Muscle of leg (tissue), 11 donors: ENCODE measurements around the gene SAPCD2. TPM values are rescaled to one million over a fixed set of nuclear protein-coding genes. Genes with fewer than 3 reads are reported as not detected.

Experiments
- DNase-seq: peaks from one replicate; pipeline ENCODE4 v3.0.0; 2013
- H3K27ac ChIP-seq: one replicate; pipeline ENCODE4 v1.5.1; 2013; ENCODE audit warnings: mild to moderate bottlenecking, low read length, control low read depth
- H3K27me3 ChIP-seq: one replicate; pipeline ENCODE4 v1.6.1; 2013; ENCODE audit warnings: low read length; ENCODE audit not compliant: control insufficient read depth, insufficient read depth
- H3K36me3 ChIP-seq: one replicate; pipeline ENCODE4 v1.6.1; 2013; ENCODE audit warnings: low read length; ENCODE audit not compliant: control insufficient read depth, insufficient read depth
- H3K4me1 ChIP-seq: one replicate; pipeline ENCODE4 v1.6.1; 2013; ENCODE audit warnings: low read length; ENCODE audit not compliant: control insufficient read depth, insufficient read depth
- H3K4me3 ChIP-seq: one replicate; pipeline ENCODE4 v1.5.1; 2013; ENCODE audit warnings: low read length, control low read depth
- H3K9me3 ChIP-seq: replicated peaks from 2 replicates; pipeline ENCODE4 v1.6.1; 2013; ENCODE audit warnings: low read depth, low read length; ENCODE audit not compliant: control insufficient read depth
- WGBS: methylation state at CpG from one replicate; pipeline ENCODE4 v1.1.5; 2013; ENCODE audit warnings: missing lambda C conversion rate; ENCODE audit not compliant: insufficient coverage; 5-methylcytosine and 5-hydroxymethylcytosine counted together
- polyA plus RNA-seq, 8 donors: library from polyadenylated mRNA; unstranded; fragments of 120-200 nt; gene quantifications; one replicate each; pipeline versions ENCODE4 v1.2.1 to v1.2.3, GENCODE V29; 2013; ENCODE audit warnings: inconsistent platforms in 1 of 8, low replicate concordance in 1 of 8; ENCODE audit not compliant: insufficient read length in 8 of 8, insufficient read depth in 1 of 8
- total RNA-seq: library from RNA; stranded (reverse); fragments of 120-200 nt; gene quantifications from one replicate; pipeline ENCODE4 v1.2.4, GENCODE V29; 2013

SAPCD2 gene
- total and polyA plus RNA-seq, 9 donors, result 3.4 to 7.2 (median 5.3) TPM

- Histone ChIP-seq H3K4me3 (no peak overlapping the region), H3K27me3 (no peaks in the 10 kb centered on the region), H3K9me3 (no peaks in the 10 kb centered on the region), H3K4me1 (no peaks in the 10 kb centered on the region), H3K27ac (no peak overlapping the region), H3K36me3 (peaks cover 47% of the 10 kb centered on the region)
- DNase-seq, result no peak
- 95% methylated on average over 20 of the region's 21 CpGs for WGBS
These were observed 54.4 kb downstream of the SAPCD2 start for GRCh38 chr9:137015976-137016375.

- Histone ChIP-seq H3K4me1 (no peaks in the 10 kb centered on the region), H3K27ac (no peak overlapping the region), H3K27me3 (no peaks in the 10 kb centered on the region), H3K9me3 (no peaks in the 10 kb centered on the region), H3K36me3 (peaks cover 49% of the 10 kb centered on the region), H3K4me3 (no peak overlapping the region)
- no peak for DNase-seq
- 98% methylated on average over 22 of the region's 25 CpGs for WGBS
These were observed 54.8 kb downstream of the SAPCD2 start for GRCh38 chr9:137015540-137015930.

GRCh38 chr9:137014776-137015539 lies 55.4 kb downstream of the SAPCD2 start:
- Histone ChIP-seq H3K4me1 (no peaks in the 10 kb centered on the region), H3K9me3 (no peaks in the 10 kb centered on the region), H3K27ac (no peak overlapping the region), H3K36me3 (peaks cover 46% of the 10 kb centered on the region), H3K27me3 (no peaks in the 10 kb centered on the region), H3K4me3 (no peak overlapping the region)
- DNase-seq, result no peak
- WGBS, result 88% methylated on average over 31 of the region's 36 CpGs

- no peak for DNase-seq
- Histone ChIP-seq H3K36me3 (peaks cover 50% of the 10 kb centered on the region), H3K27me3 (no peaks in the 10 kb centered on the region), H3K27ac (no peak overlapping the region), H3K4me1 (no peaks in the 10 kb centered on the region), H3K9me3 (no peaks in the 10 kb centered on the region), H3K4me3 (no peak overlapping the region)
- 86% methylated on average over 20 of the region's 23 CpGs for WGBS
These were observed 56.2 kb downstream of the SAPCD2 start for GRCh38 chr9:137014166-137014565.

- WGBS, result 95% methylated on average over 15 of the region's 20 CpGs
These were observed 56.8 kb downstream of the SAPCD2 start for GRCh38 chr9:137013571-137013940.

GRCh38 chr9:137012694-137013570 lies 57.4 kb downstream of the SAPCD2 start:
- no peak overlapping the region for H3K27ac ChIP-seq
- WGBS, result 81% methylated on average over 52 of the region's 67 CpGs
- H3K36me3 ChIP-seq, result peaks cover 50% of the 10 kb centered on the region
- no peak overlapping the region for H3K4me3 ChIP-seq
- no peak for DNase-seq
- no peaks in the 10 kb centered on the region for H3K27me3 ChIP-seq
- no peaks in the 10 kb centered on the region for H3K9me3 ChIP-seq
- H3K4me1 ChIP-seq, result peaks cover 5% of the 10 kb centered on the region

More at GRCh38 chr9:137013571-137013940, 56.8 kb downstream of the SAPCD2 start:
- H3K4me1 ChIP-seq, result no peaks in the 10 kb centered on the region
- no peak for DNase-seq
- H3K9me3 ChIP-seq, result no peaks in the 10 kb centered on the region
- H3K27me3 ChIP-seq, result no peaks in the 10 kb centered on the region
- no peak overlapping the region for H3K27ac ChIP-seq
- H3K36me3 ChIP-seq, result peaks cover 50% of the 10 kb centered on the region
- no peak overlapping the region for H3K4me3 ChIP-seq

Other genes with a start within 250 kb of the SAPCD2 start
Only the 30 nearest of the 36 such genes appear.
- gene TRAF2, start 184.0 kb downstream of the SAPCD2 start, total RNA-seq, result 5.4 TPM
- gene TRAF2, start 184.0 kb downstream of the SAPCD2 start, polyA plus RNA-seq, result 10 to 100 TPM in 5 of 8 donors, 1 to 10 TPM in 3; 9.1 to 11.9 (median 10.3) TPM
- 49.7 TPM for gene FBXW5, start 125.8 kb downstream of the SAPCD2 start, total RNA-seq
- 10 to 100 TPM; 39.9 to 54.8 (median 45.1) TPM for gene FBXW5, start 125.8 kb downstream of the SAPCD2 start, polyA plus RNA-seq
- gene C8G, start 125.3 kb downstream of the SAPCD2 start, total RNA-seq, result 0.58 TPM
- gene C8G, start 125.3 kb downstream of the SAPCD2 start, polyA plus RNA-seq, result 1 to 10 TPM in 1 of 8 donors, under 1 TPM in 6, not detected in 1; 0.17 to 2.3 (median 0.86) TPM
- 0.44 TPM for gene LCN12, start 118.3 kb downstream of the SAPCD2 start, total RNA-seq
- gene LCN12, start 118.3 kb downstream of the SAPCD2 start, polyA plus RNA-seq, result 1 to 10 TPM in 3 of 8 donors, under 1 TPM in 4, not detected in 1; 0.10 to 5.3 (median 0.75) TPM
- 8.4 TPM for gene PTGDS, start 93.1 kb downstream of the SAPCD2 start, total RNA-seq
- gene PTGDS, start 93.1 kb downstream of the SAPCD2 start, polyA plus RNA-seq, result 10 to 100 TPM in 3 of 8 donors, 1 to 10 TPM in 5; 2.8 to 15.9 (median 7.0) TPM
- 0.53 TPM for gene LCNL1, start 87.6 kb downstream of the SAPCD2 start, total RNA-seq
- gene LCNL1, start 87.6 kb downstream of the SAPCD2 start, polyA plus RNA-seq, result 1 to 10 TPM in 1 of 8 donors, under 1 TPM in 7; 0.12 to 1.3 (median 0.34) TPM
- 19.1 TPM for gene PAXX, start 78.1 kb downstream of the SAPCD2 start, total RNA-seq
- 10 to 100 TPM; 21.2 to 31.7 (median 27.3) TPM for gene PAXX, start 78.1 kb downstream of the SAPCD2 start, polyA plus RNA-seq
- 0.27 TPM for gene CLIC3, start 74.0 kb downstream of the SAPCD2 start, total RNA-seq
- 1 to 10 TPM in 2 of 8 donors, under 1 TPM in 6; 0.34 to 8.4 (median 0.64) TPM for gene CLIC3, start 74.0 kb downstream of the SAPCD2 start, polyA plus RNA-seq
- 8.3 TPM for gene ABCA2, start 42.3 kb downstream of the SAPCD2 start, total RNA-seq
- gene ABCA2, start 42.3 kb downstream of the SAPCD2 start, polyA plus RNA-seq, result 10 to 100 TPM; 15.9 to 24.8 (median 19.0) TPM
- gene FUT7, start 38.5 kb downstream of the SAPCD2 start, total RNA-seq, result not detected
- under 1 TPM in 4 of 8 donors, not detected in 4; 0.05 to 0.16 (median 0.10) TPM for gene FUT7, start 38.5 kb downstream of the SAPCD2 start, polyA plus RNA-seq
- 32.1 TPM for gene NPDC1, start 24.4 kb downstream of the SAPCD2 start, total RNA-seq
- 10 to 100 TPM; 38.4 to 63.4 (median 44.4) TPM for gene NPDC1, start 24.4 kb downstream of the SAPCD2 start, polyA plus RNA-seq
- gene ENTPD2, start 16.5 kb downstream of the SAPCD2 start, total RNA-seq, result 3.7 TPM
- 10 to 100 TPM in 7 of 8 donors, 1 to 10 TPM in 1; 9.6 to 20.6 (median 13.6) TPM for gene ENTPD2, start 16.5 kb downstream of the SAPCD2 start, polyA plus RNA-seq
- 3.1 TPM for gene UAP1L1, start 7.0 kb upstream of the SAPCD2 start, total RNA-seq
- gene UAP1L1, start 7.0 kb upstream of the SAPCD2 start, polyA plus RNA-seq, result 1 to 10 TPM; 1.8 to 3.8 (median 2.0) TPM
- 40.7 TPM for gene MAN1B1, start 16.4 kb upstream of the SAPCD2 start, total RNA-seq
- 10 to 100 TPM; 38.5 to 59.0 (median 45.8) TPM for gene MAN1B1, start 16.4 kb upstream of the SAPCD2 start, polyA plus RNA-seq
- gene DPP7, start 44.2 kb upstream of the SAPCD2 start, total RNA-seq, result 29.7 TPM
- gene DPP7, start 44.2 kb upstream of the SAPCD2 start, polyA plus RNA-seq, result 10 to 100 TPM; 23.9 to 43.9 (median 31.9) TPM
- not detected for gene GRIN1, start 68.6 kb upstream of the SAPCD2 start, total RNA-seq
- under 1 TPM in 4 of 8 donors, not detected in 4; 0.07 to 0.17 (median 0.11) TPM for gene GRIN1, start 68.6 kb upstream of the SAPCD2 start, polyA plus RNA-seq
- not detected for gene LRRC26, start 99.5 kb upstream of the SAPCD2 start, total RNA-seq
- under 1 TPM in 1 of 8 donors, not detected in 7; 0.14 TPM for gene LRRC26, start 99.5 kb upstream of the SAPCD2 start, polyA plus RNA-seq
- gene TMEM210, start 101.5 kb upstream of the SAPCD2 start, total RNA-seq, result not detected
- gene TMEM210, start 101.5 kb upstream of the SAPCD2 start, polyA plus RNA-seq, result not detected
- gene ANAPC2, start 118.0 kb upstream of the SAPCD2 start, total RNA-seq, result 20.4 TPM
- gene ANAPC2, start 118.0 kb upstream of the SAPCD2 start, polyA plus RNA-seq, result 10 to 100 TPM; 23.5 to 41.6 (median 33.5) TPM
- 52.9 TPM for gene SSNA1, start 118.1 kb upstream of the SAPCD2 start, total RNA-seq
- gene SSNA1, start 118.1 kb upstream of the SAPCD2 start, polyA plus RNA-seq, result 10 to 100 TPM; 60.6 to 71.5 (median 68.2) TPM
- 4.6 TPM for gene TPRN, start 130.2 kb upstream of the SAPCD2 start, total RNA-seq
- 10 to 100 TPM in 5 of 8 donors, 1 to 10 TPM in 3; 7.6 to 14.6 (median 10.6) TPM for gene TPRN, start 130.2 kb upstream of the SAPCD2 start, polyA plus RNA-seq
- 25.2 TPM for gene TMEM203, start 135.1 kb upstream of the SAPCD2 start, total RNA-seq
- gene TMEM203, start 135.1 kb upstream of the SAPCD2 start, polyA plus RNA-seq, result 10 to 100 TPM; 34.1 to 38.2 (median 36.6) TPM
- gene NDOR1, start 135.1 kb upstream of the SAPCD2 start, total RNA-seq, result 3.1 TPM
- gene NDOR1, start 135.1 kb upstream of the SAPCD2 start, polyA plus RNA-seq, result 10 to 100 TPM in 1 of 8 donors, 1 to 10 TPM in 7; 5.8 to 10.8 (median 8.2) TPM
- 0.18 TPM for gene RNF208, start 151.7 kb upstream of the SAPCD2 start, total RNA-seq
- 1 to 10 TPM; 2.4 to 5.1 (median 2.8) TPM for gene RNF208, start 151.7 kb upstream of the SAPCD2 start, polyA plus RNA-seq
- gene CYSRT1, start 154.6 kb upstream of the SAPCD2 start, total RNA-seq, result 0.18 TPM
- gene CYSRT1, start 154.6 kb upstream of the SAPCD2 start, polyA plus RNA-seq, result 1 to 10 TPM in 7 of 8 donors, under 1 TPM in 1; 1.00 to 5.6 (median 3.2) TPM
- gene RNF224, start 156.9 kb upstream of the SAPCD2 start, total RNA-seq, result not detected
- gene RNF224, start 156.9 kb upstream of the SAPCD2 start, polyA plus RNA-seq, result 1 to 10 TPM in 7 of 8 donors, under 1 TPM in 1; 0.68 to 7.4 (median 2.6) TPM
- 0.04 TPM for gene SLC34A3, start 160.3 kb upstream of the SAPCD2 start, total RNA-seq
- gene SLC34A3, start 160.3 kb upstream of the SAPCD2 start, polyA plus RNA-seq, result 1 to 10 TPM in 7 of 8 donors, under 1 TPM in 1; 0.47 to 3.6 (median 1.5) TPM
- gene TUBB4B, start 170.7 kb upstream of the SAPCD2 start, total RNA-seq, result 97.1 TPM
- gene TUBB4B, start 170.7 kb upstream of the SAPCD2 start, polyA plus RNA-seq, result 100 to 1,000 TPM; 200 to 222 (median 217) TPM
- not detected for gene STPG3, start 180.7 kb upstream of the SAPCD2 start, total RNA-seq
- gene STPG3, start 180.7 kb upstream of the SAPCD2 start, polyA plus RNA-seq, result under 1 TPM in 7 of 8 donors, not detected in 1; 0.15 to 0.79 (median 0.33) TPM
- gene NELFB, start 184.8 kb upstream of the SAPCD2 start, total RNA-seq, result 25.9 TPM
- 10 to 100 TPM; 50.4 to 57.6 (median 52.9) TPM for gene NELFB, start 184.8 kb upstream of the SAPCD2 start, polyA plus RNA-seq